B cell (primary cell): ENCODE measurements around the gene TOP1. TPM values are rescaled to one million over a fixed set of nuclear protein-coding genes. Genes with fewer than 3 reads are reported as not detected.

Source experiments
- ATAC-seq: fragments of 200-7000 bp; cut with Tn5 transposase; one replicate; pipeline ENCODE4 v1.10.0; 2021; ENCODE audit warnings: low read depth, mild to moderate bottlenecking, moderate number of reproducible peaks, moderate library complexity
- CTCF ChIA-PET: fragments of 350-600 bp; sonication (Branson Sonifier 250); formaldehyde crosslinking; loops from one replicate; lab custom pipeline; 2021; ENCODE audit warnings: antibody characterized with exemption, inconsistent platforms; lab: Charles Lee
- POLR2A ChIA-PET: fragments of 350-600 bp; sonication (Branson Sonifier 250); formaldehyde crosslinking; loops from one replicate; lab custom pipeline; 2021; ENCODE audit warnings: antibody characterized with exemption; lab: Charles Lee
- DNase-seq: peaks from one replicate; pipeline ENCODE4 v3.0.0; 2013
- H2AFZ ChIP-seq: 2 replicates; pipeline ENCODE4 v1.6.1; 2012; ENCODE audit warnings: mild to moderate bottlenecking, low read depth, low read length; ENCODE audit not compliant: insufficient read depth, poor library complexity, severe bottlenecking
- H3K27ac ChIP-seq, 2 donors: 1 replicate in 1 of 2; 2 replicates in 1 of 2; pipeline ENCODE4 v1.5.1; 2012 to 2013; ENCODE audit warnings: low read length in 2 of 2, mild to moderate bottlenecking in 2 of 2, moderate library complexity in 1 of 2
- H3K27me3 ChIP-seq, 4 experiments: fragments of 200-600 bp in 1 of 4; sonication (generic) in 1 of 4; replicated peaks in 1 of 4; 1 replicate in 2 of 4; 2 replicates in 2 of 4; pipeline versions ENCODE4 v1.6.1 to v1.7.0; 2013 to 2016; ENCODE audit warnings: low read length in 3 of 4, mild to moderate bottlenecking in 2 of 4, mixed read lengths in 1 of 4, moderate library complexity in 1 of 4; ENCODE audit not compliant: insufficient read depth in 4 of 4, control insufficient read depth in 3 of 4; ENCODE audit errors: control extremely low read depth in 1 of 4
- H3K36me3 ChIP-seq, 2 experiments: replicated peaks in 1 of 2; 1 replicate in 1 of 2; 2 replicates in 1 of 2; pipeline versions ENCODE4 v1.6.1 to v1.7.1; 2013; ENCODE audit warnings: low read length in 1 of 2; ENCODE audit not compliant: insufficient read depth in 2 of 2, control insufficient read depth in 1 of 2; ENCODE audit errors: control extremely low read depth in 1 of 2, extremely low read depth in 1 of 2
- H3K4me1 ChIP-seq, 2 donors: fragments of 200-600 bp in 1 of 2; sonication (generic) in 1 of 2; 1 replicate in 1 of 2; 2 replicates in 1 of 2; pipeline versions ENCODE4 v1.5.1 to v1.6.1; 2013 to 2017; ENCODE audit warnings: low read length in 2 of 2; ENCODE audit not compliant: control insufficient read depth in 2 of 2, insufficient read depth in 2 of 2
- H3K4me2 ChIP-seq: replicated peaks from 2 replicates; pipeline ENCODE3; 2012; ENCODE audit warnings: mild to moderate bottlenecking, low read depth, low read length; ENCODE audit not compliant: poor library complexity, severe bottlenecking
- H3K4me3 ChIP-seq, 5 experiments: fragments of 200-600 bp in 1 of 5; sonication (generic) in 1 of 5; 1 replicate in 3 of 5; 2 replicates in 2 of 5; pipeline versions ENCODE4 v1.5.1 to v1.7.0; 2011 to 2016; ENCODE audit warnings: low read length in 4 of 5, mild to moderate bottlenecking in 4 of 5, low read depth in 2 of 5, control low read depth in 1 of 5, moderate library complexity in 1 of 5; ENCODE audit not compliant: insufficient read depth in 1 of 5; ENCODE audit errors: control extremely low read depth in 1 of 5, extremely low read depth in 1 of 5
- H3K79me2 ChIP-seq: fragments of 200-600 bp; sonication (generic); one replicate; pipeline ENCODE4 v1.6.0; 2016; ENCODE audit warnings: low read length; ENCODE audit not compliant: control insufficient read depth, insufficient read depth
- H3K9ac ChIP-seq: fragments of 200-600 bp; sonication (generic); 2 replicates; pipeline ENCODE4 v1.6.1; 2017; ENCODE audit warnings: mild to moderate bottlenecking, low read length, moderate library complexity
- H3K9me3 ChIP-seq, 3 donors: one replicate each; pipeline versions ENCODE4 v1.6.1 to v1.7.1; 2013; ENCODE audit warnings: low read length in 2 of 3; ENCODE audit not compliant: control insufficient read depth in 2 of 3, insufficient read depth in 1 of 3; ENCODE audit errors: control extremely low read depth in 1 of 3
- H4K20me1 ChIP-seq: 2 replicates; pipeline ENCODE4 v1.6.0; 2012; ENCODE audit warnings: mild to moderate bottlenecking, low read length; ENCODE audit not compliant: insufficient read depth, control insufficient read depth, poor library complexity, severe bottlenecking
- H3K27ac Mint-ChIP-seq: one replicate; pipeline ENCODE4 v1.8.0; 2021; ENCODE audit warnings: mixed read lengths
- H3K27me3 Mint-ChIP-seq: one replicate; pipeline ENCODE4 v1.8.0; 2021; ENCODE audit warnings: mixed read lengths
- H3K4me1 Mint-ChIP-seq: one replicate; pipeline ENCODE4 v1.8.0; 2021; ENCODE audit warnings: mixed read lengths
- H3K4me3 Mint-ChIP-seq: one replicate; pipeline ENCODE4 v1.8.0; 2021; ENCODE audit warnings: mixed read lengths
- H3K9me3 Mint-ChIP-seq: one replicate; pipeline ENCODE4 v1.8.0; 2022; ENCODE audit warnings: mixed read lengths; ENCODE audit not compliant: insufficient read depth
- CTCF ChIP-seq: fragments of 200-600 bp; IDR thresholded peaks from one replicate; pipeline ENCODE4 v1.8.0; 2022; ENCODE audit warnings: antibody characterized with exemption, mild to moderate bottlenecking
- EZH2 ChIP-seq: IDR thresholded peaks from 2 replicates; pipeline ENCODE4 v1.6.1; 2012; ENCODE audit warnings: borderline replicate concordance, low read depth, mild to moderate bottlenecking, moderate library complexity, low read length; ENCODE audit not compliant: insufficient read depth, poor library complexity, severe bottlenecking
- WGBS: methylation state at CpG from one replicate; pipeline ENCODE4 v1.1.5; 2013; ENCODE audit warnings: missing lambda C conversion rate; ENCODE audit not compliant: insufficient coverage; 5-methylcytosine and 5-hydroxymethylcytosine counted together
- intact Hi-C: fragments of 100-400 bp; cut with micrococcal nuclease; formaldehyde crosslinking; loops from one replicate; pipeline ENCODE4 v1.10.0; 2022
- polyA plus RNA-seq: library from polyadenylated mRNA; depleted of rRNA; stranded (reverse); fragments of >200 nt; gene quantifications from 2 replicates; pipeline ENCODE4 v1.2.3, GENCODE V29; 2012
- total RNA-seq, 2 donors: library from RNA; stranded (reverse); fragments of 120-200 nt in 1 of 2; gene quantifications; 1 replicate in 1 of 2; 2 replicates in 1 of 2; pipeline versions ENCODE4 v1.2.3 to v1.2.4, GENCODE V29; 2013 to 2022

The TOP1 gene
- total and polyA plus RNA-seq, 2 donors (not counting 1 experiment from before 2014, with no cell fraction given), result 5.4 to 44.9 TPM

- TF ChIP-seq EZH2, result no peak
- no peak for TF ChIP-seq CTCF
- no peak overlapping the region for H3K27ac Mint-ChIP-seq
- POLR2A ChIA-PET, result no interaction called here
Measured at GRCh38 chr20:41098703-41099250, 70.2 kb downstream of the TOP1 start.

GRCh38 chr20:41100001-41100480, 71.4 kb downstream of the TOP1 start:
- Histone ChIP-seq H4K20me1 (peaks cover 11% of the 10 kb centered on the region), H3K4me2 (no peak overlapping the region), H2AFZ (no peak overlapping the region), H3K36me3 (peaks cover 6 to 85% of the 10 kb centered on the region in 2 experiments), H3K9ac (no peak overlapping the region), H3K4me1 (no peaks in the 10 kb centered on the region), H3K27ac (no peak overlapping the region), H3K9me3 (no peaks in the 10 kb centered on the region), H3K79me2 (peaks cover 6% of the 10 kb centered on the region), H3K27me3 (no peaks in the 10 kb centered on the region), H3K4me3 (no peak overlapping the region)
- Mint-ChIP-seq H3K4me1 (no peaks in the 10 kb centered on the region), H3K27me3 (no peaks in the 10 kb centered on the region), H3K4me3 (no peak overlapping the region), H3K27ac (no peak overlapping the region), H3K9me3 (no peaks in the 10 kb centered on the region)
- 94% methylated on average over 7 of the region's 9 CpGs for WGBS
- POLR2A ChIA-PET, result no interaction called here
- no peak for ATAC-seq
- intact Hi-C loops, result no loop called here
- TF ChIP-seq CTCF, result no peak
- no peak for TF ChIP-seq EZH2
- CTCF ChIA-PET, result interaction anchor here (0.7 to 8.9 kb wide), 4 partner anchors 110 to 238 kb away, joined by 3 to 204 read pairs (median 88); no protein-coding TSS in a partner anchor
- DNase-seq, result no peak

More at GRCh38 chr20:41098703-41099250, 70.2 kb downstream of the TOP1 start:
- Histone ChIP-seq H3K4me2 (no peak overlapping the region), H3K36me3 (peaks cover 6 to 84% of the 10 kb centered on the region in 2 experiments), H3K27ac (no peak overlapping the region), H3K9ac (no peak overlapping the region), H3K27me3 (no peaks in the 10 kb centered on the region), H3K9me3 (no peaks in the 10 kb centered on the region), H3K79me2 (peaks cover 6% of the 10 kb centered on the region), H4K20me1 (peaks cover 11% of the 10 kb centered on the region), H2AFZ (no peak overlapping the region), H3K4me1 (no peaks in the 10 kb centered on the region), H3K4me3 (no peak overlapping the region)
- Mint-ChIP-seq H3K4me3 (no peak overlapping the region), H3K4me1 (no peaks in the 10 kb centered on the region), H3K9me3 (no peaks in the 10 kb centered on the region), H3K27me3 (no peaks in the 10 kb centered on the region)
- CTCF ChIA-PET, result interaction anchor here (1.7 to 8.9 kb wide), 3 partner anchors 108 to 131 kb away, joined by 5 to 204 read pairs (median 174); no protein-coding TSS in a partner anchor
- DNase-seq (no peak), ATAC-seq (no peak)
- WGBS, result no CpG with 5 or more reads among the region's 4 CpGs
- intact Hi-C loops, result no loop called here
